Fibroblast of the aortic adventitia (primary cell): Measurements from ENCODE around the gene CLNS1A. TPM values are rescaled to one million over a fixed set of nuclear protein-coding genes. Genes with fewer than 3 reads are reported as not detected.
"Not testable (repeated sequence)": the region's sequence is repeated elsewhere in the genome, so short reads cannot be mapped to it uniquely, and the experiment has no call there.

Source experiments
- DNase-seq: peaks from one replicate; pipeline ENCODE4 v3.0.0-alpha.2; 2010; ENCODE audit warnings: low read depth
- H3K4me3 ChIP-seq: 2 replicates; pipeline ENCODE4 v1.5.1; 2011; ENCODE audit warnings: low read depth, mild to moderate bottlenecking, control low read depth, low read length, moderate library complexity
- small RNA-seq: library from RNA; depleted of rRNA; stranded (forward); fragments of <200 nt; gene quantifications from one replicate; pipeline ENCODE3, GENCODE V24; 2012
- total RNA-seq: library from RNA; depleted of rRNA; stranded (reverse); fragments of >200 nt; gene quantifications from 2 replicates; pipeline ENCODE4 v1.2.3, GENCODE V29; 2012; ENCODE audit warnings: low replicate concordance
- TF ChIP-seq, protein P1 (sequence below): IDR thresholded peaks from 2 replicates; pipeline ENCODE4 v1.5.1; 2011; ENCODE audit warnings: mild to moderate bottlenecking, low read length, control low read depth, inconsistent platforms; ENCODE audit not compliant: insufficient read depth

CLNS1A gene
- total RNA-seq, 1 donor: 116 TPM

DNA sequence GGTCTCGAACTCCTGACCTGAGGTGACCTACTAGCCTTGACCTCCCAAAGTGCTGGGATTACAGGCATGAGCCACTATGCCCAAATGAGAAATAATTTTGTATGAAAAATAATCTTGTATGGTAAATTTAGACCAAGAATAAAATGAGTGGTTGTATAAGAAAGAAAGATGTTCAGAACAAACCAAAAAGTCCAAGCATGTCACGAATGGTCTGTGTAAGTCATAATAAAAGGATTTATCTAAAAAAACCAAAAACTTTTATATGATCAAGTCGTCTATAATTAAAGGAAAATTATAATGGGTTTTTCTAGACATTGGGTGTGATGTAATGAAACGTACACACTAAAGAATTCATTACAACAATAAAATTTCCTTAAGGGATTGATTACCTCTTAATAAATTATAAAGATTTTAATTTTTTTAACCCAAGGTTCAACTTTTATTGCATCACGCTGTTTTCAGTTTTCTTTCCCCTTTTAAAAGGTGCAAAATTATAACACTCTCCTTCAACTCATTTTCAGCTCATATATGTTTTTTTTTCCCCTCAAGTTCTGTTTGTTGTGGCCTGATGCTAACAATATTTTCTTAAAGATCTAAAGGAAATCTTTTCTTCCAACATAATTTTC, 56.8 kb downstream of the CLNS1A start:
- TF ChIP-seq, protein P1, sequence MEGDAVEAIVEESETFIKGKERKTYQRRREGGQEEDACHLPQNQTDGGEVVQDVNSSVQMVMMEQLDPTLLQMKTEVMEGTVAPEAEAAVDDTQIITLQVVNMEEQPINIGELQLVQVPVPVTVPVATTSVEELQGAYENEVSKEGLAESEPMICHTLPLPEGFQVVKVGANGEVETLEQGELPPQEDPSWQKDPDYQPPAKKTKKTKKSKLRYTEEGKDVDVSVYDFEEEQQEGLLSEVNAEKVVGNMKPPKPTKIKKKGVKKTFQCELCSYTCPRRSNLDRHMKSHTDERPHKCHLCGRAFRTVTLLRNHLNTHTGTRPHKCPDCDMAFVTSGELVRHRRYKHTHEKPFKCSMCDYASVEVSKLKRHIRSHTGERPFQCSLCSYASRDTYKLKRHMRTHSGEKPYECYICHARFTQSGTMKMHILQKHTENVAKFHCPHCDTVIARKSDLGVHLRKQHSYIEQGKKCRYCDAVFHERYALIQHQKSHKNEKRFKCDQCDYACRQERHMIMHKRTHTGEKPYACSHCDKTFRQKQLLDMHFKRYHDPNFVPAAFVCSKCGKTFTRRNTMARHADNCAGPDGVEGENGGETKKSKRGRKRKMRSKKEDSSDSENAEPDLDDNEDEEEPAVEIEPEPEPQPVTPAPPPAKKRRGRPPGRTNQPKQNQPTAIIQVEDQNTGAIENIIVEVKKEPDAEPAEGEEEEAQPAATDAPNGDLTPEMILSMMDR: no peak

DNA sequence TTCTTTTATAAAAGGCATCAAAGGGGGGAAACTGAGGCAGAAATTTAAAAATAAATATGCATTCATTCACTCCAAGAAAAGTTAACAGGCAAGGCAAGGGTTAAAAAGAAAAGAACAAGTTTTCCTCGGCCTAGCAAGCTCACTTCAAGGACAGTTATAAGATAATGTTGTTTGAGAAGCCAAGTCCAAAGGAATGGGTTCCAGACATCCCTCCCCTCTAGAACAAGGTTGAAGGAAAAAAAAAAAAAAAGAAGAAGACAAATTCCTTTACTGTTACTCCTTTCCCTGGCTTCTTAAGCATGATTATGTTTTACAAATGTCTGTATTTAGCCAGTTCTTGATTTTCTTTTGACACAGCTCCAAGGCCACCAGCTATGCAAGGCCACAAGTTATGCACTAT, 62.2 kb downstream of the CLNS1A start:
- DNase-seq: peak; percentile 62

More for the DNA sequence above, 56.8 kb downstream of the CLNS1A start:
- no peak for DNase-seq
- H3K4me3 ChIP-seq: no peak overlapping the region

GRCh38 chr11:77570896-77571295, 66.7 kb downstream of the CLNS1A start:
- H3K4me3 ChIP-seq: not testable (repeated sequence)
- DNase-seq: peak; percentile 72

More for the DNA sequence above, 62.2 kb downstream of the CLNS1A start:
- not testable (repeated sequence) for H3K4me3 ChIP-seq

- DNase-seq: no peak
- no peak overlapping the region for H3K4me3 ChIP-seq
- TF ChIP-seq, protein P1: no peak
Measured at GRCh38 chr11:77569676-77570070, 67.9 kb downstream of the CLNS1A start.

- no peak for DNase-seq
- TF ChIP-seq, protein P1: no peak
- no peak overlapping the region for H3K4me3 ChIP-seq
Measured at GRCh38 chr11:77568916-77569675, 68.5 kb downstream of the CLNS1A start.

DNA sequence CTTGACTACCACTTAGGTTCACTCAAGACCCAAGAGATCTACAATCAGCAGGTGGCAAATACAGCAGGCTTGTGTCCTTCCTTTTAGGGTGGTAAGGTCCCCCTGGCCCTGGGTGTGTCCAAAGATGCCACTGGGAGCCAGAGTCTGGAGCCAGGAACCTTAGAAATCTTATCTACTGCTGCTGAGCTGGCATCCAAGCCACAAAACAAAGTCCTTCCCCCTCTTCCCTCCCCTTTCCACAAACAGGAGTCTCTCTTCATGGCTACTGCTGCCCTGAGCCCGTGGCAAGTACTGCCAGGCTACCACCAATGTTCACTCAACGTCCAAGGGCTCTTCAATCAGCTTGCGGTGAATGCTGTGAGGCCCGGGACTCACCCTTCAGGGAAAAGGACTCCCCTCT, 69.3 kb downstream of the CLNS1A start:
- TF ChIP-seq, protein P1: no peak

More for the DNA sequence above, 69.3 kb downstream of the CLNS1A start:
- no peak overlapping the region for H3K4me3 ChIP-seq
- DNase-seq: no peak

Small RNA genes lying within 50 kb of the gene (small RNA-seq; reads per million reads assigned to genes)
- gene RNU7-59P: not detected

Other genes starting within 250 kb of the CLNS1A start
- 56.2 and 95.2 TPM in 2 replicates for gene PAK1, start 163.7 kb downstream of the CLNS1A start, total RNA-seq
- 2.8 and 3.3 TPM in 2 replicates for gene AQP11, start 47.8 kb downstream of the CLNS1A start, total RNA-seq
- 44.5 and 293 TPM in 2 replicates for gene RSF1, start 182.9 kb upstream of the CLNS1A start, total RNA-seq
- 28.8 and 51.8 TPM in 2 replicates for gene AAMDC, start 183.3 kb upstream of the CLNS1A start, total RNA-seq